B cell (primary cell): ENCODE results near the gene GCFC2. TPM values are rescaled to one million over a fixed set of nuclear protein-coding genes. Genes with fewer than 3 reads are reported as not detected.

ENCODE experiments used
- ATAC-seq: fragments of 200-7000 bp; cut with Tn5 transposase; one replicate; pipeline ENCODE4 v1.10.0; 2021; ENCODE audit warnings: low read depth, mild to moderate bottlenecking, moderate number of reproducible peaks, moderate library complexity
- CTCF ChIA-PET: fragments of 350-600 bp; sonication (Branson Sonifier 250); formaldehyde crosslinking; loops from one replicate; lab custom pipeline; 2021; ENCODE audit warnings: antibody characterized with exemption, inconsistent platforms; lab: Charles Lee
- POLR2A ChIA-PET: fragments of 350-600 bp; sonication (Branson Sonifier 250); formaldehyde crosslinking; loops from one replicate; lab custom pipeline; 2021; ENCODE audit warnings: antibody characterized with exemption; lab: Charles Lee
- DNase-seq: peaks from one replicate; pipeline ENCODE4 v3.0.0; 2013
- H2AFZ ChIP-seq: 2 replicates; pipeline ENCODE4 v1.6.1; 2012; ENCODE audit warnings: mild to moderate bottlenecking, low read depth, low read length; ENCODE audit not compliant: insufficient read depth, poor library complexity, severe bottlenecking
- H3K27ac ChIP-seq, 2 donors: 1 replicate in 1 of 2; 2 replicates in 1 of 2; pipeline ENCODE4 v1.5.1; 2012 to 2013; ENCODE audit warnings: low read length in 2 of 2, mild to moderate bottlenecking in 2 of 2, moderate library complexity in 1 of 2
- H3K27me3 ChIP-seq, 4 experiments: fragments of 200-600 bp in 1 of 4; sonication (generic) in 1 of 4; replicated peaks in 1 of 4; 1 replicate in 2 of 4; 2 replicates in 2 of 4; pipeline versions ENCODE4 v1.6.1 to v1.7.0; 2013 to 2016; ENCODE audit warnings: low read length in 3 of 4, mild to moderate bottlenecking in 2 of 4, mixed read lengths in 1 of 4, moderate library complexity in 1 of 4; ENCODE audit not compliant: insufficient read depth in 4 of 4, control insufficient read depth in 3 of 4; ENCODE audit errors: control extremely low read depth in 1 of 4
- H3K36me3 ChIP-seq, 2 experiments: replicated peaks in 1 of 2; 1 replicate in 1 of 2; 2 replicates in 1 of 2; pipeline versions ENCODE4 v1.6.1 to v1.7.1; 2013; ENCODE audit warnings: low read length in 1 of 2; ENCODE audit not compliant: insufficient read depth in 2 of 2, control insufficient read depth in 1 of 2; ENCODE audit errors: control extremely low read depth in 1 of 2, extremely low read depth in 1 of 2
- H3K4me1 ChIP-seq, 2 donors: fragments of 200-600 bp in 1 of 2; sonication (generic) in 1 of 2; 1 replicate in 1 of 2; 2 replicates in 1 of 2; pipeline versions ENCODE4 v1.5.1 to v1.6.1; 2013 to 2017; ENCODE audit warnings: low read length in 2 of 2; ENCODE audit not compliant: control insufficient read depth in 2 of 2, insufficient read depth in 2 of 2
- H3K4me2 ChIP-seq: replicated peaks from 2 replicates; pipeline ENCODE3; 2012; ENCODE audit warnings: mild to moderate bottlenecking, low read depth, low read length; ENCODE audit not compliant: poor library complexity, severe bottlenecking
- H3K4me3 ChIP-seq, 5 experiments: fragments of 200-600 bp in 1 of 5; sonication (generic) in 1 of 5; 1 replicate in 3 of 5; 2 replicates in 2 of 5; pipeline versions ENCODE4 v1.5.1 to v1.7.0; 2011 to 2016; ENCODE audit warnings: low read length in 4 of 5, mild to moderate bottlenecking in 4 of 5, low read depth in 2 of 5, control low read depth in 1 of 5, moderate library complexity in 1 of 5; ENCODE audit not compliant: insufficient read depth in 1 of 5; ENCODE audit errors: control extremely low read depth in 1 of 5, extremely low read depth in 1 of 5
- H3K79me2 ChIP-seq: fragments of 200-600 bp; sonication (generic); one replicate; pipeline ENCODE4 v1.6.0; 2016; ENCODE audit warnings: low read length; ENCODE audit not compliant: control insufficient read depth, insufficient read depth
- H3K9ac ChIP-seq: fragments of 200-600 bp; sonication (generic); 2 replicates; pipeline ENCODE4 v1.6.1; 2017; ENCODE audit warnings: mild to moderate bottlenecking, low read length, moderate library complexity
- H3K9me3 ChIP-seq, 3 donors: one replicate each; pipeline versions ENCODE4 v1.6.1 to v1.7.1; 2013; ENCODE audit warnings: low read length in 2 of 3; ENCODE audit not compliant: control insufficient read depth in 2 of 3, insufficient read depth in 1 of 3; ENCODE audit errors: control extremely low read depth in 1 of 3
- H4K20me1 ChIP-seq: 2 replicates; pipeline ENCODE4 v1.6.0; 2012; ENCODE audit warnings: mild to moderate bottlenecking, low read length; ENCODE audit not compliant: insufficient read depth, control insufficient read depth, poor library complexity, severe bottlenecking
- H3K27ac Mint-ChIP-seq: one replicate; pipeline ENCODE4 v1.8.0; 2021; ENCODE audit warnings: mixed read lengths
- H3K27me3 Mint-ChIP-seq: one replicate; pipeline ENCODE4 v1.8.0; 2021; ENCODE audit warnings: mixed read lengths
- H3K4me1 Mint-ChIP-seq: one replicate; pipeline ENCODE4 v1.8.0; 2021; ENCODE audit warnings: mixed read lengths
- H3K4me3 Mint-ChIP-seq: one replicate; pipeline ENCODE4 v1.8.0; 2021; ENCODE audit warnings: mixed read lengths
- H3K9me3 Mint-ChIP-seq: one replicate; pipeline ENCODE4 v1.8.0; 2022; ENCODE audit warnings: mixed read lengths; ENCODE audit not compliant: insufficient read depth
- EZH2 ChIP-seq: IDR thresholded peaks from 2 replicates; pipeline ENCODE4 v1.6.1; 2012; ENCODE audit warnings: borderline replicate concordance, low read depth, mild to moderate bottlenecking, moderate library complexity, low read length; ENCODE audit not compliant: insufficient read depth, poor library complexity, severe bottlenecking
- WGBS: methylation state at CpG from one replicate; pipeline ENCODE4 v1.1.5; 2013; ENCODE audit warnings: missing lambda C conversion rate; ENCODE audit not compliant: insufficient coverage; 5-methylcytosine and 5-hydroxymethylcytosine counted together
- intact Hi-C: fragments of 100-400 bp; cut with micrococcal nuclease; formaldehyde crosslinking; loops from one replicate; pipeline ENCODE4 v1.10.0; 2022
- polyA plus RNA-seq: library from polyadenylated mRNA; depleted of rRNA; stranded (reverse); fragments of >200 nt; gene quantifications from 2 replicates; pipeline ENCODE4 v1.2.3, GENCODE V29; 2012
- total RNA-seq, 2 donors: library from RNA; stranded (reverse); fragments of 120-200 nt in 1 of 2; gene quantifications; 1 replicate in 1 of 2; 2 replicates in 1 of 2; pipeline versions ENCODE4 v1.2.3 to v1.2.4, GENCODE V29; 2013 to 2022
- TF ChIP-seq, protein P1 (sequence below): fragments of 200-600 bp; IDR thresholded peaks from one replicate; pipeline ENCODE4 v1.8.0; 2022; ENCODE audit warnings: antibody characterized with exemption, mild to moderate bottlenecking

GCFC2 gene
- total and polyA plus RNA-seq, 2 donors (not counting 1 experiment from before 2014, with no cell fraction given), result 11.9 to 20.4 TPM

DNA sequence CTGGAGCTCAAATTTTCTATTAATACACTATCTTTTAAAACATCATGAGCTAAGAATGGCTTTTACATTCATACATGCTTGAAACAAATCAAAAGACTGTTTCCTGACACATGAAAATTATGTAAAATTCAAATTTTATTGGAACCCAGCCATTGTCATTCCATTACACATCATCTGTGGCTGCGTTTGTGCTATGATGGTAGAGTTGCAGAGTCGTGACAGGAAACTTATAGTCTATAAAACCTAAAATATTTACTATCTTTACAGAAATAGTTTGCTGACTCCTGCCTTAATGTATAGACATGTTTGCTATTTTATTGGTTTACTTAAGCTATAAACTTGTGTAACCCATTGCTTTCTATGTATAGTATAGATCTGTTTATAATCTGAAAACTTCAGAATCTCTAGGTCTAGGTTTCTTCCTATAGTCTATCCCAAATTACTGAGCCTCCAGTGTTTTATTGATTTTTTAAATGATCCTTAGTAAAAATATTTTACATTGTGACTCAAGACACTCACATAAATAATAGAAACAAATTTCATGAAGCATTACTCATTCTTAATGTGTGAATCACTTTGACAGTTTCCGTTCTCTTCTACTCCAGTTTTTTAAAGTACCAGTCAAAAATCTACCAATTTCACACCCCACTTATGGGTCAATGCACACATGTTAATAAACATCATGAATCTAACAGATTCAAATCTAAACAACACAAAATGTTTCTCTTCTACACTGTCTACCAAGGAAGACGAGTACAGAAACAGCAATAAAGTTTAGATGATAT, 90.6 kb downstream of the GCFC2 start:
- H3K79me2 ChIP-seq, result no peaks in the 10 kb centered on the region
- no peak for ATAC-seq
- CTCF ChIA-PET, result interaction anchor here (2.4 to 2.6 kb wide), 2 partner anchors 8 to 11 kb away, joined by 11 to 13 read pairs; no protein-coding TSS in a partner anchor

DNA sequence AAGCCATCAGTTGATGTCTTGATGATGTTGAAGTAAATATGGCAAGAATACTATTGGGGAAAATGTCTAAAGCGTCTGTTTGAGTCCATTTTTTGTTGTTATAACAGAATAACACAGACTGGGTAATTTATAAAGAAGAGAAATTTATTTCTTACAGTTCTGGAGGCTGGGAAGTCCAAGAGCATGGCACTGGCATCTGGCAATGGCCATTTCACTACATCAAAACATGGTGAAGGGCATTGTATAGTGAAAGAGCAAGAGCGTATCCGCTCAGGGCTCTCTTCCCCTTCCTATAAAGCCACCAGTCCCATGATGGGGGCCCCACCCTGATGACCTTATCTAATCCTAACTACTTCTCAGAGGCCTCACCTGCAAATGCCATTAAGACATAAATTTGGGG, 93.8 kb downstream of the GCFC2 start:
- Histone ChIP-seq H3K27ac (no peak overlapping the region), H3K9ac (no peak overlapping the region), H3K9me3 (peaks cover 0 to 3% (median 0%) of the 10 kb centered on the region in 3 donors), H3K4me1 (no peaks in the 10 kb centered on the region), H2AFZ (no peak overlapping the region), H3K27me3 (peaks cover 0 to 15% (median 0%) of the 10 kb centered on the region in 4 experiments), H3K36me3 (no peaks in the 10 kb centered on the region), H4K20me1 (no peaks in the 10 kb centered on the region), H3K4me3 (no peak overlapping the region), H3K4me2 (no peak overlapping the region), H3K79me2 (no peaks in the 10 kb centered on the region)
- WGBS, result no CpG with 5 or more reads among the region's 3 CpGs
- H3K4me3 Mint-ChIP-seq, result no peak overlapping the region
- H3K9me3 Mint-ChIP-seq, result peaks cover 4% of the 10 kb centered on the region
- DNase-seq, result no peak
- H3K4me1 Mint-ChIP-seq, result no peaks in the 10 kb centered on the region
- peaks cover 24% of the 10 kb centered on the region for H3K27me3 Mint-ChIP-seq
- intact Hi-C loops, result no loop called here
- ATAC-seq, result no peak
- no peak for TF ChIP-seq EZH2
- TF ChIP-seq, protein P1, sequence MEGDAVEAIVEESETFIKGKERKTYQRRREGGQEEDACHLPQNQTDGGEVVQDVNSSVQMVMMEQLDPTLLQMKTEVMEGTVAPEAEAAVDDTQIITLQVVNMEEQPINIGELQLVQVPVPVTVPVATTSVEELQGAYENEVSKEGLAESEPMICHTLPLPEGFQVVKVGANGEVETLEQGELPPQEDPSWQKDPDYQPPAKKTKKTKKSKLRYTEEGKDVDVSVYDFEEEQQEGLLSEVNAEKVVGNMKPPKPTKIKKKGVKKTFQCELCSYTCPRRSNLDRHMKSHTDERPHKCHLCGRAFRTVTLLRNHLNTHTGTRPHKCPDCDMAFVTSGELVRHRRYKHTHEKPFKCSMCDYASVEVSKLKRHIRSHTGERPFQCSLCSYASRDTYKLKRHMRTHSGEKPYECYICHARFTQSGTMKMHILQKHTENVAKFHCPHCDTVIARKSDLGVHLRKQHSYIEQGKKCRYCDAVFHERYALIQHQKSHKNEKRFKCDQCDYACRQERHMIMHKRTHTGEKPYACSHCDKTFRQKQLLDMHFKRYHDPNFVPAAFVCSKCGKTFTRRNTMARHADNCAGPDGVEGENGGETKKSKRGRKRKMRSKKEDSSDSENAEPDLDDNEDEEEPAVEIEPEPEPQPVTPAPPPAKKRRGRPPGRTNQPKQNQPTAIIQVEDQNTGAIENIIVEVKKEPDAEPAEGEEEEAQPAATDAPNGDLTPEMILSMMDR, result no peak
- CTCF ChIA-PET, result no interaction called here
- no peak overlapping the region for H3K27ac Mint-ChIP-seq
- POLR2A ChIA-PET, result no interaction called here

More for the DNA sequence above, 90.6 kb downstream of the GCFC2 start:
- no peak overlapping the region for H3K27ac Mint-ChIP-seq
- Histone ChIP-seq H4K20me1 (no peaks in the 10 kb centered on the region), H2AFZ (no peak overlapping the region), H3K4me2 (no peak overlapping the region), H3K36me3 (no peaks in the 10 kb centered on the region), H3K27me3 (peaks cover 0 to 15% (median 0%) of the 10 kb centered on the region in 4 experiments), H3K4me3 (no peak overlapping the region), H3K9ac (no peak overlapping the region), H3K27ac (no peak overlapping the region), H3K9me3 (peaks cover 0 to 3% (median 0%) of the 10 kb centered on the region in 3 donors), H3K4me1 (no peaks in the 10 kb centered on the region)
- peaks cover 4% of the 10 kb centered on the region for H3K9me3 Mint-ChIP-seq
- H3K27me3 Mint-ChIP-seq, result peaks cover 29% of the 10 kb centered on the region
- POLR2A ChIA-PET, result no interaction called here
- H3K4me3 Mint-ChIP-seq, result no peak overlapping the region
- no peak for TF ChIP-seq EZH2
- TF ChIP-seq, protein P1, result no peak
- intact Hi-C loops, result no loop called here
- no CpG with 5 or more reads among the region's 4 CpGs for WGBS
- DNase-seq, result no peak
- H3K4me1 Mint-ChIP-seq, result no peaks in the 10 kb centered on the region
